GM23248 (cell line): ENCODE measurements around the gene SGCB. TPM values are rescaled to one million over a fixed set of nuclear protein-coding genes. Genes with fewer than 3 reads are reported as not detected.
"Not testable (repeated sequence)": the region's sequence is repeated elsewhere in the genome, so short reads cannot be mapped to it uniquely, and the experiment has no call there.

ENCODE experiments used
- DNase-seq: peaks from one replicate; pipeline ENCODE4 v3.0.0-alpha.2; 2015
- H2AFZ ChIP-seq: fragments of 200-600 bp; sonication (generic); 2 replicates; pipeline ENCODE4 v1.6.1; 2016; ENCODE audit warnings: antibody characterized with exemption
- H3F3A ChIP-seq: fragments of 200-600 bp; sonication (generic); 2 replicates; pipeline ENCODE4 v1.6.1; 2016; ENCODE audit warnings: mild to moderate bottlenecking, antibody characterized with exemption, mixed run types; ENCODE audit not compliant: insufficient read depth
- H3K27ac ChIP-seq: fragments of 200-600 bp; sonication (generic); 2 replicates; pipeline ENCODE4 v1.5.1; 2016; ENCODE audit warnings: mild to moderate bottlenecking
- H3K27me3 ChIP-seq: fragments of 200-600 bp; sonication (generic); replicated peaks from 2 replicates; pipeline ENCODE4 v1.6.1; 2016; ENCODE audit warnings: mild to moderate bottlenecking; ENCODE audit not compliant: insufficient read depth
- H3K36me3 ChIP-seq: fragments of 200-600 bp; sonication (generic); 2 replicates; pipeline ENCODE4 v1.6.1; 2016; ENCODE audit warnings: low read depth, mild to moderate bottlenecking
- H3K4me1 ChIP-seq: fragments of 200-600 bp; sonication (generic); 2 replicates; pipeline ENCODE4 v1.6.1; 2016; ENCODE audit warnings: mild to moderate bottlenecking; ENCODE audit not compliant: insufficient read depth
- H3K4me2 ChIP-seq: fragments of 200-600 bp; sonication (generic); one replicate; pipeline ENCODE4 v1.6.1; 2016; ENCODE audit warnings: mild to moderate bottlenecking; ENCODE audit not compliant: unreplicated experiment
- H3K4me3 ChIP-seq: fragments of 200-600 bp; sonication (generic); 2 replicates; pipeline ENCODE4 v1.5.1; 2016; ENCODE audit warnings: mild to moderate bottlenecking
- H3K79me2 ChIP-seq: fragments of 200-600 bp; sonication (generic); 2 replicates; pipeline ENCODE4 v1.6.1; 2016; ENCODE audit warnings: mild to moderate bottlenecking; ENCODE audit not compliant: insufficient read depth
- H3K9ac ChIP-seq: fragments of 200-600 bp; sonication (generic); 2 replicates; pipeline ENCODE4 v1.6.1; 2016; ENCODE audit warnings: mild to moderate bottlenecking
- H3K9me2 ChIP-seq: fragments of 200-600 bp; sonication (generic); 2 replicates; pipeline ENCODE4 v1.6.1; 2016; ENCODE audit warnings: mixed run types, mild to moderate bottlenecking, moderate library complexity; ENCODE audit not compliant: insufficient read depth
- H3K9me3 ChIP-seq: fragments of 200-600 bp; sonication (generic); one replicate; pipeline ENCODE4 v1.6.1; 2017; ENCODE audit warnings: low read depth
- H4K20me1 ChIP-seq: fragments of 200-600 bp; sonication (generic); 2 replicates; pipeline ENCODE4 v1.6.0; 2016; ENCODE audit not compliant: insufficient read depth
- EZH2 ChIP-seq: fragments of 200-600 bp; sonication (generic); IDR thresholded peaks from 2 replicates; pipeline ENCODE4 v1.6.1; 2018; ENCODE audit warnings: antibody characterized with exemption, mild to moderate bottlenecking; ENCODE audit not compliant: insufficient read depth, poor library complexity, severe bottlenecking
- EZH2phosphoT487 ChIP-seq: fragments of 200-600 bp; sonication (generic); IDR thresholded peaks from 2 replicates; pipeline ENCODE4 v1.6.1; 2018; ENCODE audit warnings: antibody characterized with exemption, moderate library complexity, mild to moderate bottlenecking, low read depth; ENCODE audit not compliant: insufficient read depth
- WGBS, 2 experiments: methylation state at CpG; one replicate each; pipeline ENCODE4 v1.1.6; 2015 to 2017; ENCODE audit warnings: low lambda C conversion rate in 2 of 2, low coverage in 1 of 2; ENCODE audit errors: missing lambda C conversion rate in 2 of 2; 5-methylcytosine and 5-hydroxymethylcytosine counted together
- in situ Hi-C: fragments of 300-500 bp; cut with MboI; formaldehyde crosslinking; loops from 2 replicates; pipeline ENCODE4 v1.15.0; 2020
- polyA plus RNA-seq: library from polyadenylated mRNA; unstranded; fragments of >200 nt; fragmentation: Nextera tagmentation; extraction: Ambion mirVana; gene quantifications from 2 replicates; pipeline ENCODE4 v1.2.1, GENCODE V29; 2016
- total RNA-seq: library from RNA; depleted of rRNA; stranded (reverse); fragments of >200 nt; shearing (Covaris generic); gene quantifications from 2 replicates; pipeline ENCODE4 v1.2.3, GENCODE V29; 2014; rRNA removed

Gene SGCB, protein sequence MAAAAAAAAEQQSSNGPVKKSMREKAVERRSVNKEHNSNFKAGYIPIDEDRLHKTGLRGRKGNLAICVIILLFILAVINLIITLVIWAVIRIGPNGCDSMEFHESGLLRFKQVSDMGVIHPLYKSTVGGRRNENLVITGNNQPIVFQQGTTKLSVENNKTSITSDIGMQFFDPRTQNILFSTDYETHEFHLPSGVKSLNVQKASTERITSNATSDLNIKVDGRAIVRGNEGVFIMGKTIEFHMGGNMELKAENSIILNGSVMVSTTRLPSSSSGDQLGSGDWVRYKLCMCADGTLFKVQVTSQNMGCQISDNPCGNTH
- total RNA-seq (50.2 and 50.4 TPM in 2 replicates), polyA plus RNA-seq (108 and 112 TPM in 2 replicates)

DNA sequence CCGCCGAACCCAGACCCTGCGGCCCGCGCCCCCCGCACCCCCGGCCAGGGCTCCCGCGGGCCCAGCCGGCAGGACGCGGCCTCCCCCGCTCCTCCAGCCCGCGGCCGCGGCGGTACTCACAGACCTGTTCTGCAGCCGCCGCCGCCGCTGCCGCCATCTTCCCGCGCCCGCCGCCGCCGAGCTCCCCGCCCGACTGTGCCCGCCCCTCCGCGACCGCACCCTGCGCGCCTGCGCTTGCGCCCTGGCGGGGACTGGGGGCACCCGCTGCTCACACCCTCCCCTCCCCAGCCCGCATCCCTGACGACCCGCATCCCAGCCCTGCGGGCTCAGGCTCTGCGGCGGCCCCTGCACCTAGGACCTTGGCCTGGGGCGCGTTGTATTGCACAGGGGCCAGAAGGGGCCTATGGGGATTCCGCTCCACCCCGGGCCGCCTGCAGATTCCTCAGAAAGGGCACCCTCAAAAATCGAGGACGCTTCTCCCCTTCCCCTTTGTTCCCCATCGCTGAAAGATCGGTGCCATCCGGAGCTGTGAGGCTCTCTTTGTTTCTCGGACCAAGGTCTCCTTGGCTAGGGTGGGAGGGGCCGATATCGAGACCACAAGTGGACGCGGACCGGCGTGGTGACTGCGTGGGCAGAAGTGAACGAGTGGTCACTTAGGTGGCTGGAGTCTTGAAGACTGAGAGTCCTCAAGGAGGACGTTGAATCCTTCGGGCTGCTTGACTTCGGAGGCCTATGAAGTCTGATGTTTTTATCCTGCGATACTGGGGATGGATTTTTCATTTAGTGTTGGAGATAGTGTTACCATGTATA lies at the start of gene SGCB:
TSS of gene SGCB (minus strand) at position 197 of the 810 bp plus-strand sequence. CDS start at position 157, 40 bp downstream.
- TF ChIP-seq EZH2phosphoT487: no peak
- TF ChIP-seq EZH2: no peak
- H3K9ac ChIP-seq: peak within 1 kb of the TSS; percentile 83
- WGBS, 2 experiments: 4 to 6% methylated on average over 38 to 48 of the region's 70 CpGs
- peak within 1 kb of the TSS; percentile 96 for H3K4me2 ChIP-seq
- no peaks in the 10 kb centered on the region for H3F3A ChIP-seq
- H2AFZ ChIP-seq: peak within 1 kb of the TSS; percentile 97
- no peaks in the 10 kb centered on the region for H3K9me3 ChIP-seq
- peak within 1 kb of the TSS; percentile 29 for H3K27ac ChIP-seq
- H3K9me2 ChIP-seq: no peaks in the 10 kb centered on the region
- peaks cover 43% of the 10 kb centered on the region for H3K79me2 ChIP-seq
- no peaks in the 10 kb centered on the region; the same call in 1 of the 2 replicates for H3K27me3 ChIP-seq
- DNase-seq: peak; percentile 82
- in situ Hi-C loops: no loop called here
- no peaks in the 10 kb centered on the region for H4K20me1 ChIP-seq
- no peaks in the 10 kb centered on the region for H3K36me3 ChIP-seq
- H3K4me3 ChIP-seq: peak within 1 kb of the TSS; percentile 89
- H3K4me1 ChIP-seq: peaks cover 21% of the 10 kb centered on the region; the same call in 1 of the 2 replicates

DNA sequence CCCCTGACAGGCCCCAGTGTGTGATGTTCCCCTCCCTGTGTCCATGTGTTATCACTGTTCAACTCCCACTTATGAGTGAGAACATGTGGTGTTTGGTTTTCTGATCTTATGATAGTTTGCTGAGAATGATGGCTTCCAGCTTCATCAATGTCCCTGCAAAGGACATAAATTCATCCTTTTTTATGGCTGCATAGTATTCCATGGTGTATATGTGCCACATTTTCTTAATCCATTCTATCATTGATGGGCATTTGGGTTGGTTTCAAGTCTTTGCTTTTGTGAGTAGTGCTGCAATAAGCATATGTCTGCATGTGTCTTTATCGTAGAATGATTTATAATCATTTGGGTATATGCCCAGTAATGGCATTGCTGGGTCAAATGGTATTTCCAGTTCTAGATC lies 48.3 kb upstream of the SGCB start:
- H3K79me2 ChIP-seq, in situ Hi-C loops, H3K36me3 ChIP-seq, H3K9me2 ChIP-seq, H3K4me1 ChIP-seq, H3F3A ChIP-seq, H3K27ac ChIP-seq, H3K4me2 ChIP-seq, H3K9ac ChIP-seq, DNase-seq, H3K27me3 ChIP-seq, H4K20me1 ChIP-seq, H3K9me3 ChIP-seq, H3K4me3 ChIP-seq, H2AFZ ChIP-seq: not testable (repeated sequence)
- WGBS, 2 experiments: 97 to 100% methylated on average over 1 of the region's 1 CpG

DNA sequence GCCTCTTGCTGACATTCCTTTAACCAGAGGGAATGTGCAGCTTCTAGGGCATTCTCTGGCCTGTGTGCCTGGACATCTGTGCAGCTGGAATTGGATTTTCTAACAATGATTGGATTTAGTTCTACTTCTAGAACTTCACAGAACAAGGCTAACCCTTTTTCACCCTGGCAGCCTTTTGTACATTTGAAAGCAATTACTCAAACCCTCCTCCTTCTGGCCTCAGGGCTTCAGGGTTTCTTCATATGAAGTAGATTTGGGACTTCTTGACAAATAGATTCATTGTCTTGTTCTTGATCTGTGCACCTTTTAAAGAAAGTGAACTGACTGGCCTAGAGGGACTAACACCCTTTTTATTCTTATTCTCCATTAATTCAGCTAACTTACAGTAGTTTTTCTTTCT lies 43.1 kb upstream of the SGCB start:
- no peaks in the 10 kb centered on the region for H3K9me3 ChIP-seq
- no peaks in the 10 kb centered on the region for H3K27me3 ChIP-seq
- no peak overlapping the region for H3K4me2 ChIP-seq
- TF ChIP-seq EZH2 (no peak), EZH2phosphoT487 (no peak)
- no peak for DNase-seq
- no peaks in the 10 kb centered on the region for H3K4me1 ChIP-seq
- no peaks in the 10 kb centered on the region for H3K36me3 ChIP-seq
- no peaks in the 10 kb centered on the region for H4K20me1 ChIP-seq
- no peak overlapping the region for H2AFZ ChIP-seq
- no peak overlapping the region for H3K9ac ChIP-seq
- H3K4me3 ChIP-seq: no peak overlapping the region
- no peaks in the 10 kb centered on the region; the same call in 1 of the 2 replicates for H3K9me2 ChIP-seq
- in situ Hi-C loops: no loop called here
- no peak overlapping the region for H3K27ac ChIP-seq
- no peaks in the 10 kb centered on the region for H3F3A ChIP-seq
- H3K79me2 ChIP-seq: no peaks in the 10 kb centered on the region

DNA sequence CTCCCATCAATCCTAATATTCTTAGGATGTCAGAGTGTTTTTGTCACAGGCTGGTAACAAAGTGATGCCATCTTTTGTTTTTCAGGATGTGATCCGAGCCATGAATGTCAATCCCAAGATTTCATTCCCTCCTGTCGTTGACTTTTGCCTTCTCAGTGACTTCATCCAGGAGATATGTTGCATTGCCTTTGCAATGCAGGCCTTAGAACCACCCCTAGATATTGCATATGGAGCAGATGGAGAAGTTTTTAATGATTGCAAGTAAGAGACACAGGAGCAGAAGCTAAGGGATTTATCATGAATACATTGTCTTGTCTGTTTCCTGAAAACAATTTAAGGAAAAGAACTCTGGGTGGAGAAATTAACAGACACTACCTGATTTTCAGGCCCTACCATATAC lies 41.6 kb upstream of the SGCB start:
- no peak overlapping the region for H3K9ac ChIP-seq
- WGBS, 2 experiments: 82 to 88% methylated on average over 2 of the region's 2 CpGs
- H3K4me3 ChIP-seq: no peak overlapping the region
- H3K4me1 ChIP-seq: no peaks in the 10 kb centered on the region
- H3F3A ChIP-seq: no peaks in the 10 kb centered on the region
- TF ChIP-seq EZH2 (no peak), EZH2phosphoT487 (no peak)
- no peak for DNase-seq
- no peaks in the 10 kb centered on the region; the same call in 1 of the 2 replicates for H3K9me2 ChIP-seq
- H3K27ac ChIP-seq: no peak overlapping the region
- H3K79me2 ChIP-seq: no peaks in the 10 kb centered on the region
- H4K20me1 ChIP-seq: no peaks in the 10 kb centered on the region
- no peaks in the 10 kb centered on the region for H3K36me3 ChIP-seq
- in situ Hi-C loops: no loop called here
- H2AFZ ChIP-seq: no peak overlapping the region
- H3K4me2 ChIP-seq: no peak overlapping the region
- H3K9me3 ChIP-seq: no peaks in the 10 kb centered on the region
- no peaks in the 10 kb centered on the region for H3K27me3 ChIP-seq
